Osteocyte (in vitro differentiated cells): ENCODE results near the gene RHBG. TPM values are rescaled to one million over a fixed set of nuclear protein-coding genes. Genes with fewer than 3 reads are reported as not detected.

ENCODE experiments used
- DNase-seq: peaks from one replicate; pipeline ENCODE4 v3.0.0; 2021; ENCODE audit warnings: mixed read lengths; ENCODE audit not compliant: unreplicated experiment; ENCODE audit errors: extremely low spot score
- H3K27ac Mint-ChIP-seq: one replicate; pipeline ENCODE4 v1.8.0; 2021; ENCODE audit warnings: mild to moderate bottlenecking, mixed read lengths; ENCODE audit not compliant: unreplicated experiment
- H3K27me3 Mint-ChIP-seq: one replicate; pipeline ENCODE4 v1.8.0; 2021; ENCODE audit warnings: mixed read lengths; ENCODE audit not compliant: unreplicated experiment
- H3K36me3 Mint-ChIP-seq: one replicate; pipeline ENCODE4 v1.8.0; 2021; ENCODE audit warnings: mixed read lengths; ENCODE audit not compliant: unreplicated experiment
- H3K4me1 Mint-ChIP-seq: one replicate; pipeline ENCODE4 v1.8.0; 2021; ENCODE audit warnings: mixed read lengths; ENCODE audit not compliant: unreplicated experiment
- H3K4me3 Mint-ChIP-seq: one replicate; pipeline ENCODE4 v1.8.0; 2021; ENCODE audit warnings: mild to moderate bottlenecking, moderate library complexity, mixed read lengths; ENCODE audit not compliant: unreplicated experiment
- H3K9me3 Mint-ChIP-seq: one replicate; pipeline ENCODE4 v1.8.0; 2021; ENCODE audit warnings: mixed read lengths; ENCODE audit not compliant: unreplicated experiment
- CTCF ChIP-seq: fragments of 200-600 bp; sonication (generic); IDR thresholded peaks from 2 replicates; pipeline ENCODE4 v1.5.0; 2021; ENCODE audit warnings: antibody characterized with exemption, mild to moderate bottlenecking, moderate library complexity
- total RNA-seq: library from RNA; stranded (reverse); gene quantifications from 2 replicates; pipeline ENCODE4 v1.2.1, GENCODE V29; 2021

RHBG gene
- total RNA-seq, 1 donor from 2014 or later = not detected

- DNase-seq = no peak
- Mint-ChIP-seq H3K4me3 (no peak overlapping the region), H3K27ac (no peak overlapping the region), H3K9me3 (no peaks in the 10 kb centered on the region), H3K27me3 (peaks cover 96% of the 10 kb centered on the region), H3K4me1 (peaks cover 2% of the 10 kb centered on the region), H3K36me3 (no peaks in the 10 kb centered on the region)
- TF ChIP-seq CTCF = no peak
Measured at GRCh38 chr1:156430303-156430702, 61.3 kb downstream of the RHBG start.

- no peaks in the 10 kb centered on the region for H3K9me3 Mint-ChIP-seq
- no peak overlapping the region for H3K27ac Mint-ChIP-seq
- H3K4me1 Mint-ChIP-seq = peaks cover 4% of the 10 kb centered on the region
- DNase-seq = no peak
- peaks cover 94% of the 10 kb centered on the region for H3K27me3 Mint-ChIP-seq
- no peaks in the 10 kb centered on the region for H3K36me3 Mint-ChIP-seq
- TF ChIP-seq CTCF = no peak
- no peak overlapping the region for H3K4me3 Mint-ChIP-seq
Measured at GRCh38 chr1:156430866-156431265, 61.9 kb downstream of the RHBG start.

- Mint-ChIP-seq H3K4me1 (peaks cover 7% of the 10 kb centered on the region), H3K27ac (no peak overlapping the region), H3K27me3 (peaks cover 90% of the 10 kb centered on the region), H3K4me3 (no peak overlapping the region), H3K9me3 (no peaks in the 10 kb centered on the region), H3K36me3 (no peaks in the 10 kb centered on the region)
- no peak for TF ChIP-seq CTCF
- DNase-seq = no peak
Measured at GRCh38 chr1:156431366-156431765, 62.4 kb downstream of the RHBG start.

GRCh38 chr1:156431769-156432668, 63.0 kb downstream of the RHBG start:
- DNase-seq = no peak
- Mint-ChIP-seq H3K27me3 (peaks cover 90% of the 10 kb centered on the region), H3K36me3 (no peaks in the 10 kb centered on the region), H3K9me3 (no peaks in the 10 kb centered on the region), H3K4me1 (peaks cover 11% of the 10 kb centered on the region), H3K27ac (no peak overlapping the region), H3K4me3 (no peak overlapping the region)
- TF ChIP-seq CTCF = no peak

- peaks cover 11% of the 10 kb centered on the region for H3K4me1 Mint-ChIP-seq
- H3K4me3 Mint-ChIP-seq = no peak overlapping the region
- no peak overlapping the region for H3K27ac Mint-ChIP-seq
- no peak for TF ChIP-seq CTCF
- no peaks in the 10 kb centered on the region for H3K9me3 Mint-ChIP-seq
- H3K36me3 Mint-ChIP-seq = peaks cover 3% of the 10 kb centered on the region
- peaks cover 90% of the 10 kb centered on the region for H3K27me3 Mint-ChIP-seq
- no peak for DNase-seq
Measured at GRCh38 chr1:156432669-156433018, 63.6 kb downstream of the RHBG start.
